Keratinocyte (primary cell): ENCODE measurements around the gene GOLM1. TPM values are rescaled to one million over a fixed set of nuclear protein-coding genes. Genes with fewer than 3 reads are reported as not detected.

Experiments used
- DNase-seq: peaks from one replicate; pipeline ENCODE4 v3.0.0-alpha.2; 2011; ENCODE audit warnings: low read depth, missing footprints, low spot score
- FAIRE-seq: peaks from 2 replicates; lab custom pipeline; 2011; peaks lifted over from hg19 to GRCh38; lab: Jason Lieb, UNC
- H2AFZ ChIP-seq: 2 replicates; pipeline ENCODE4 v1.6.0; 2012; ENCODE audit warnings: low read length, control low read depth, inconsistent platforms; ENCODE audit not compliant: control insufficient read depth
- H3K27ac ChIP-seq: 2 replicates; pipeline ENCODE4 v1.5.1; 2011; ENCODE audit warnings: low read length; ENCODE audit not compliant: control insufficient read depth, insufficient read depth
- H3K27me3 ChIP-seq: 3 replicates; pipeline ENCODE4 v1.6.0; 2011; ENCODE audit warnings: low read length; ENCODE audit not compliant: control insufficient read depth, insufficient read depth; ENCODE audit errors: extremely low read depth
- H3K36me3 ChIP-seq, 2 experiments: 2 replicates in 1 of 2; 3 replicates in 1 of 2; pipeline ENCODE4 v1.5.1; 2011; ENCODE audit warnings: low read length in 2 of 2, mild to moderate bottlenecking in 1 of 2; ENCODE audit not compliant: control insufficient read depth in 2 of 2, insufficient read depth in 2 of 2; ENCODE audit errors: extremely low read depth in 1 of 2
- H3K4me1 ChIP-seq: 3 replicates; pipeline ENCODE4 v1.5.1; 2011; ENCODE audit warnings: low read length; ENCODE audit not compliant: control insufficient read depth, insufficient read depth; ENCODE audit errors: extremely low read depth
- H3K4me2 ChIP-seq: 3 replicates; pipeline ENCODE4 v1.6.0; 2011; ENCODE audit warnings: low read depth, low read length; ENCODE audit not compliant: control insufficient read depth, insufficient read depth; ENCODE audit errors: extremely low read depth
- H3K4me3 ChIP-seq, 3 experiments: fragments of 200-600 bp in 1 of 3; sonication (generic) in 1 of 3; 2 replicates in 2 of 3; 3 replicates in 1 of 3; pipeline ENCODE4 v1.5.1; 2011 to 2016; ENCODE audit warnings: low read length in 3 of 3, mild to moderate bottlenecking in 3 of 3, control low read depth in 2 of 3, inconsistent platforms in 1 of 3, low read depth in 1 of 3, mixed read lengths in 1 of 3, mixed run types in 1 of 3, moderate library complexity in 1 of 3; ENCODE audit not compliant: control insufficient read depth in 2 of 3, insufficient read depth in 2 of 3; ENCODE audit errors: extremely low read depth in 1 of 3
- H3K79me2 ChIP-seq: 2 replicates; pipeline ENCODE4 v1.6.0; 2012; ENCODE audit warnings: low read length; ENCODE audit not compliant: control insufficient read depth, insufficient read depth
- H3K9ac ChIP-seq: 3 replicates; pipeline ENCODE4 v1.6.0; 2011; ENCODE audit warnings: low read length; ENCODE audit not compliant: control insufficient read depth, insufficient read depth; ENCODE audit errors: extremely low read depth
- H3K9me1 ChIP-seq: 3 replicates; pipeline ENCODE4 v1.6.0; 2011; ENCODE audit warnings: low read length; ENCODE audit not compliant: control insufficient read depth, insufficient read depth; ENCODE audit errors: extremely low read depth
- H3K9me3 ChIP-seq: 2 replicates; pipeline ENCODE4 v1.5.1; 2012; ENCODE audit warnings: low read depth, low read length; ENCODE audit not compliant: control insufficient read depth
- H4K20me1 ChIP-seq: 3 replicates; pipeline ENCODE4 v1.6.0; 2011; ENCODE audit warnings: low read length; ENCODE audit not compliant: control insufficient read depth, insufficient read depth; ENCODE audit errors: extremely low read depth
- CTCF ChIP-seq, 3 experiments: IDR thresholded peaks in 1 of 3; conservative IDR thresholded peaks in 1 of 3; optimal IDR thresholded peaks in 1 of 3; 2 replicates in 2 of 3; 3 replicates in 1 of 3; pipeline versions ENCODE3 to v1.5.1; 2011; ENCODE audit warnings: low read length in 3 of 3, mild to moderate bottlenecking in 3 of 3, moderate library complexity in 2 of 3, control low read depth in 1 of 3, inconsistent platforms in 1 of 3; ENCODE audit not compliant: insufficient read depth in 2 of 3; ENCODE audit errors: extremely low read depth in 1 of 3
- EZH2 ChIP-seq: IDR thresholded peaks from one replicate; pipeline ENCODE4 v1.6.1; 2012; ENCODE audit warnings: inconsistent platforms, mild to moderate bottlenecking, low read length, moderate library complexity
- dilution Hi-C: fragments of 300-500 bp; cut with MboI; formaldehyde crosslinking; loops from one replicate; pipeline ENCODE4 v1.7.0; 2020; ENCODE audit warnings: low sequenced_read_pairs; ENCODE audit not compliant: extremely low pct_ligation_motif_present
- polyA plus RNA-seq, 5 experiments: library from polyadenylated mRNA; depleted of rRNA in 3 of 5; stranded (reverse) in 3 of 5; stranded (forward) in 1 of 5; unstranded in 1 of 5; fragments of >200 nt; gene quantifications; 1 replicate in 1 of 5; 2 replicates in 3 of 5; 3 replicates in 1 of 5; pipeline versions ENCODE4 v1.2.1 to v1.2.3, GENCODE V29; 2011 to 2012; ENCODE audit warnings: missing spikeins in 2 of 5, low read depth in 1 of 5, low replicate concordance in 1 of 5

GOLM1 gene
- polyA plus RNA-seq, 1 donor (not counting 4 experiments of a cell fraction or from before 2014, with no cell fraction given) = 17.3 TPM

DNA sequence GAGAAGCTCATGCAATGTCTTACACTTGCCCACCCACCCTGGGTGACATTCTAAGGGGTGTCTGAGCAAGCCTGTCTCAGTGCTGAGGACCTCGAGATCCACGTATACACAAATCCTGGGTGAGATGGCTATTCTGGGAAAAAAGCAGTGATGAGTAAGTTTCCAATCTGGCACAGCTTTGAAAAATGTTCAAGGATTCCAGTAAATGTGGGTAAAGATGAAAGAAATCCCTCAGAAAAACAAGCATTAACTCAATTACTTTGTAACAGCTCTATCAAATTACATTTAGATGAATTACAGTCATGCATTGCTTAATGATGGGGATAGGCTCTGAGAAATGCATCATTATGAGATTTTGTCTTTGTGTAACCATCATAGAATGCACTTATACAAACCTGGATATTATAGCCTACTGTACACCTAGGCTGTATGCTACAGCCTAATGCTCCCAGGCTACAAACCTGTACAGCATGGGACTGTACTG, 26.9 kb downstream of the GOLM1 start:
- Histone ChIP-seq H3K79me2 (no peaks in the 10 kb centered on the region), H3K4me3 (no peak overlapping the region), H3K9ac (no peak overlapping the region), H3K27me3 (no peaks in the 10 kb centered on the region), H3K9me3 (no peaks in the 10 kb centered on the region), H3K27ac (no peak overlapping the region), H3K9me1 (no peaks in the 10 kb centered on the region), H4K20me1 (no peaks in the 10 kb centered on the region), H3K4me2 (no peak overlapping the region), H2AFZ (no peak overlapping the region), H3K4me1 (no peaks in the 10 kb centered on the region), H3K36me3 (peaks cover 0 to 2% of the 10 kb centered on the region in 2 experiments)
- DNase-seq = no peak
- no peak for FAIRE-seq
- dilution Hi-C loops = no loop called here
- TF ChIP-seq EZH2 = no peak
- no peak for TF ChIP-seq CTCF (optimal IDR thresholded peaks at IDR 0.05 in 1 of 3, IDR thresholded peaks at IDR 0.05 in 1 of 3, conservative IDR thresholded peaks at IDR 0.05 in 1 of 3; ENCODE audit: extremely low read depth in 1 of 3, insufficient read depth in 2 of 3, low read length in 3 of 3)

DNA sequence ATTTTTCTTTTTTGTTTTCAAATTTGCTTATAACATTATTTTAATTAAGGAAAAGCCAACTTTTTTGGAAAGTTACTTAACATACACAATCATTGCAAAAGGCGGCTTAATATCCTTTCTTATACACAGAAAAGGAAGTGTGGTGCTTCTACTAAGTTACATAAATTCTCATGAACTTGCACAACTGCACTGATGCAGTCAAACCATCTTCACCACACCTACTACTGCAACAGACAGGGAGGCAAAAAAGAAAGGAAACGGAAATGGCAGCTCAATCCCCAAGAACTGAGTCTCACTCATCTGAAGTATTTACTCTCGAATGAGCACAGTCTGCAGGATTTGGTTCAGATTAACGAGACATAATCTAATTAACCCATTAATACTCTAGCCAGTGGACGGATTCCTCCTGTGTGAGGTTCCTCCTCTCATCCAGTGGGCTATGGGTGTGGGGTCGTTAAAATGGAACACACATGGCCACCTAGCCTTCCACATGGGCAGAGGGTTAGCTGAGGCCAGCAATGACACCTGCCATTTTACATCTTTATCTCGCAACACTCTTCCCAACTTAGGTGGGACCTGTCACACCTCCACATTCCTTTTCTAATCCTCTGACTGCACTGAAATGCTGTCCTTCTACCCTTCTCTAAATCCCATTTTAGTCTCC, 30.0 kb downstream of the GOLM1 start:
- TF ChIP-seq EZH2 (no peak), CTCF (optimal IDR thresholded peaks at IDR 0.05 in 1 of 3, IDR thresholded peaks at IDR 0.05 in 1 of 3, conservative IDR thresholded peaks at IDR 0.05 in 1 of 3; ENCODE audit: extremely low read depth in 1 of 3, insufficient read depth in 2 of 3, low read length in 3 of 3) (no peak)
- DNase-seq (no peak), FAIRE-seq (no peak)
- Histone ChIP-seq H4K20me1 (no peaks in the 10 kb centered on the region), H3K27ac (no peak overlapping the region), H3K79me2 (no peaks in the 10 kb centered on the region), H3K9me1 (no peaks in the 10 kb centered on the region), H3K4me3 (no peak overlapping the region), H2AFZ (no peak overlapping the region), H3K27me3 (no peaks in the 10 kb centered on the region), H3K4me1 (no peaks in the 10 kb centered on the region), H3K9ac (no peak overlapping the region), H3K9me3 (no peaks in the 10 kb centered on the region), H3K4me2 (no peak overlapping the region), H3K36me3 (peaks cover 0 to 1% of the 10 kb centered on the region in 2 experiments)
- dilution Hi-C loops = no loop called here
